ENCODE data around the gene RNF225.
"Not testable (repeated sequence)": the region's sequence is repeated elsewhere in the genome, so short reads cannot be mapped to it uniquely, and the experiment has no call there.

RNF225 gene

DNA sequence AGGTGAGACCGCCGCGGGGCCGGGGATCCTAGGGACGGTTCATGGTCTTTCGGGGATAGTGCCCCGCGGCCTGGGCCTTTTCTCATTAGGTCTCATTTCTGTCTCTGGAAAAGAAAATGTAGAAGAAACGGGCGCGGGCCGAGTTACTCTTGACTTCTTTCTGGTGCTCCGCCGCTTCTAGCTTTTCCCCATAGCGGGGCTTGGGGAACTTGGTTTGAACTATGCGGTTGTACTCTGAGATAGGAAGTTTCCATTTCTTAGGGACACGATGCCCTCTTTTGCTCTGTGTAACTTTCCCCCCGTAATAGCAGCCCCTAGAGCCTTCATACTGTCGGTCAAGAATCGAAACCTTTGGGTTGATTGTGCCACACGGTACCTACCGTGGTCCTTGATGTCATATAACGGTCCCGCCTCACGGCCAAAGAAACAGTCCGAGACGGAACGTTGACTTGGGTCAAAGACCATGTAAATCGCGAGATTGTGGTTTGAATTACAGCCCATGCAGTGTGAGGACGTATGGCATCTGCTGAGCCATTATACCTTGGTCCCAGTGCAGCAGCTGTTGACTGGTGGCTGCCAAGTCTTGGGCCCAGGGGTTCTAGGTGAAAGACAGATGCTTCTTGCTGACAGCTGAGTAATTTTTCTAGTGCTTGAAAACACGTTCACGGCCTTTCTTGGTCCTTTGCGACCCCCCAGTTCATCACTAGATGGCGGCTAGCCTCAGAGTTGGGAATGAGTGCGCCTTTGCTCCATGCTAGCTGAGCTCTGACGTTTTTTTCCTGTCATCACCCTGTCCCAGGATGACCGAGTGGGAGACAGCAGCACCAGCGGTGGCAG lies 7.9 kb upstream of the RNF225 start:
- no peak for DNase-seq

DNA sequence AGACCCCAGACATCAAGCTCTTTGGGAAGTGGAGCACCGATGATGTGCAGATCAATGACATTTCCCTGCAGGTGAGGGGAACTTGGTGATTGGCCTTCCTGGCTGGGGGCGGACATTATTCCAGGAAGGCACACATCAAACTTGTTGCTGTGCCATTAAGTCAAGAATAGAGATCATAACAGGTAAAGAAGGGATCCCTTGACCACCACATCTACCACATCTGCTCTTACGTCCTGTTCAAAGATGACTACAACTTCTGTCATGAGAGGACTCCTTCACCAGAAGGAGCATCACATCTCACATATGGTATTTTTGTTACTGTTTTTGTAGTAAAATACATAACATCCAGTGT lies 7.3 kb upstream of the RNF225 start:
- DNase-seq, result no peak

DNA sequence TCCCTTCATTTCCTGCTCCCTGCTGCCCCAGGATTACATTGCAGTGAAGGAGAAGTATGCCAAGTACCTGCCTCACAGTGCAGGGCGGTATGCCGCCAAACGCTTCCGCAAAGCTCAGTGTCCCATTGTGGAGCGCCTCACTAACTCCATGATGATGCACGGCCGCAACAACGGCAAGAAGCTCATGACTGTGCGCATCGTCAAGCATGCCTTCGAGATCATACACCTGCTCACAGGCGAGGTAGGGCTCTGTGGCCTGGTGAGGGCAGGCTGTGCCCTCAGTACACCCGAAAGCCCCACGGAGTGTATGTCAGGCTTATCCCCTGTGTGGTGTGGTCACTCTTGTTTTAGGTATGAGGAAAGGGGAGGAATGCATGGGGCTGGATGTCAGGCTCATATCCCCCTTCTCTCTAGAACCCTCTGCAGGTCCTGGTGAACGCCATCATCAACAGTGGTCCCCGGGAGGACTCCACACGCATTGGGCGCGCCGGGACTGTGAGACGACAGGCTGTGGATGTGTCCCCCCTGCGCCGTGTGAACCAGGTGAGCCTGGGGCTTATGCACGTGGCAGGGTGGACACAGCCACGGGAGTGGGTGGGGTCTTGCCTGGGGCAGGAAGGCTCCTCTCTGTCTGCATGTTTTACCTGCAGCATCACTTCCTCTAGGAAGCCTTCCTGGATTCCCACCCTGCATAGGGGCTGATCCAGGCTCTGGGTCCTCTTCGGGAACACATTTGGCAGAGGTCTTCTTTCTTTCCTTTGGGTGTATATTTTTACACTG lies 2.3 kb upstream of the RNF225 start:
- DNase-seq, result no peak

DNA sequence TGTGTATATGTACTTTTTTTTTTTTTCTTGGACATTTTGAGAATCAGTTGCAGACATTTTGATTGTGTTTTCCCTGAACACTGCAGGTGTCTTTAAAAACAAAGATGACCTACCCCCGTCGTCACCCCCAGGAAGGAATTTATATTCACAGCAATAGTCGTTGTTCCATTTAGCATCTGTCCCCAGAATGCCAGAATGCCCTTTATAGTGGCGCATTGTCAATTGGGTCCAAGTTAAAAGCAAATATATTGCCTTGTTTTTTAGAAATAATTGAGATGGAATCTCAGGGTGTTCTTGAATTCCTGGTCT lies 1.8 kb upstream of the RNF225 start:
- DNase-seq, result no peak

DNA sequence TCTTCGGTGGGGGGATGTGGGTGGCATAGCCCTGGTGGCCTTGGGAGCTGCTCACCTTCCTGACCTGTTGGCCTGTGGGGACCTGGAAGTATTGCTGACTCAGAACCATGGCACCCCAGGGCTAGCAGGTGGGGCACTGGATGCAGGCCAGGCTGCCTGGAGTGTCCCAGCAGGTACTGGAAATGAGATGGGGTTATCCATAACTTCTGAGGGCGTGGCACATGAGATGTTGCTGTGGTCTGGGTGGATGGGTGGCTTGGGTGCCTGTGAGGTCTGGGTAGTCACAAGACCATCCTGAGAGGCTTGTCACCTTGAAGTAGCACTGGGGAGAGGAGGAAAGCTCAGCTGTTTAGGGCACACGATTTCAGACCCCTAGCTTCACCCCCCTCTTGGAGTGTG lies 636 bp upstream of the RNF225 start:
- DNase-seq, result no peak

DNA sequence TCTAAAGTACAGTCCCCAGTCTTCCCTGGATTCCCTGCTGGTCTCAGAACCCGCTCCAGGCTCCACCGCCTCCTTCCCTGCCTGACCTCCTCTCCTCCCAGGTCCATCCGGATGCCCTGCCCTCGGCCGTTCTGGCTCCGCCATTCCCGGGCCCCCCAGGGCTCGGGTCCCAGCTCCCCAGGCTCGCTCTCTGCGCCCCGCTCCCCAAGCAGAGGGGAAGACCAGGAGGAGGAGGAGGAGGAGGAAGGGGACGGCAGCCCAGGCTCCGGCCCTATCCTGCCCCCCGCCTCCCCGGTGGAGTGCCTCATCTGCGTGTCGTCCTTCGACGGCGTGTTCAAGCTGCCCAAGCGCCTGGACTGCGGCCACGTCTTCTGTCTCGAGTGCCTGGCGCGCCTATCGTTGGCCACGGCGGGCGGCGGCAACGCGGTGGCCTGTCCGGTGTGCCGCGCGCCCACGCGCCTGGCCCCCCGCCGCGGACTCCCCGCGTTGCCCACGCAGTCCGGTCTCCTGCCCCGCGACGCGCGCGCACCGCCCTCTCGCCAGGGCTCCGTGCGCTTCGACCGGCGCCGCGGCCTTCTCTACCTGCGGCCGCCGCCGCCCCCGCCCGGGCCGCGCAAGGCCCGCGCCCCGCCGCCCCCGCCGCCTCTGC lies 647 bp downstream of the RNF225 start:
- DNase-seq, result no peak

DNA sequence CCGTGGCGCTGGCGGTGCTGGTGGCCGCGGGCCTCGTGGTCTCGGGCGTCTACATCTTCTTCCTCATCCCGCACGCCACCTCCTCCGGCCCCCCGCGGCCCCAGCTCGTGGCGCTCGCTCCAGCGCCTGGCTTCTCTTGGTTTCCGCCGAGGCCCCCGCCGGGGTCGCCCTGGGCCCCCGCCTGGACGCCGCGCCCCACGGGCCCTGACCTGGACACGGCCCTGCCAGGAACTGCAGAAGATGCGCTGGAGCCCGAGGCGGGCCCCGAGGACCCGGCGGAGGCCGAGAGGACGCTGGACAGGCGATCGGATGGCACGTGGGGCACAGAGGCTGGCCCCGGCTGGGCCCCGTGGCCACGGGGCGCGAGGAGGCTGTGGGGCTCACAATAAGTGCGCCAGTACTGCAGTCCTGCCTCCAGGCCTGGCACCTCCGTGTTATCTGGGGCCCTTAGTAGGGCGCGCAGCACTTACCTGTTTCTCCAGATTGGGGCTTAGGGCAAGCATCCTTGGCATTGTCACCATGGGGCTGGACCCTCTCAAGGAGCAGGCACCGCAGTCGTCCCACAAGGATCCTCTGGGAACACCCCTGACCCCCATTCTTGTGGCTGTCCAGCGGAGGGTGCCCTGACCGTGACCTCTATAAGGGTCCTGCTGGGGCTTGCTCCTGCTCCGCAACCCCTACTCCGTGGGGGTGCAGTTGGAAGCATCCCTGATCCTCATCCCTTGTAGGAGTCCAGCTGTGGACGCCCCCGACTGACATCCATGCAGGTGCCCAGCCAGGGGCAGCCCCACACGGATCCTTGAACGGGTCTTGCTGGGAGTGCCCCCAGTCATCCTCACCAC lies 1.5 kb downstream of the RNF225 start:
- no peak for DNase-seq

DNA sequence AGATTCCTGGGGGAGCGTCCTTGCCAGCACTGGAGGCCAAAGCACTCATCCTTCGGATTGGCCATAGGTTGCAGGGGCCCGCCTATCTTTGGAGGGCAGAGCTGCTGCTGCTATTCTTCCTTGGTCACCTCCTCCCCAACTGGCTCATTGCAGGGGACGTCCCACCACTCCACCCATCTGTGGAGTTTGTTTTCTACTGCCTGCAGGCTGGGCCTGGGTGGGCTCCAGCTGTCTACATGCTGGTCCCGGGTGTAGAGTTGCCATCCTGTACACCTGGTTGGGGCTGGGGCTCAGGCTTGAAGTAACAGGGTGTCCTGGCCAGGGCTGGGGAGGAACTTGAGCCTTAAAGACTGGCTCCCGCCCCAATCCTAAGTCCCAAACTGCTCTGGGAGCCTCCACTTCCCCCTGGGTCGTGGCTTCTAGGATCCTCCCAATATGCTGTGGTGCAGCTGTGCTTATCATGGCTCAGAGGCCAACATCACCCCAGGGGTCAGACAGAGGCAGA lies 2.1 kb downstream of the RNF225 start:
- no peak for DNase-seq

DNA sequence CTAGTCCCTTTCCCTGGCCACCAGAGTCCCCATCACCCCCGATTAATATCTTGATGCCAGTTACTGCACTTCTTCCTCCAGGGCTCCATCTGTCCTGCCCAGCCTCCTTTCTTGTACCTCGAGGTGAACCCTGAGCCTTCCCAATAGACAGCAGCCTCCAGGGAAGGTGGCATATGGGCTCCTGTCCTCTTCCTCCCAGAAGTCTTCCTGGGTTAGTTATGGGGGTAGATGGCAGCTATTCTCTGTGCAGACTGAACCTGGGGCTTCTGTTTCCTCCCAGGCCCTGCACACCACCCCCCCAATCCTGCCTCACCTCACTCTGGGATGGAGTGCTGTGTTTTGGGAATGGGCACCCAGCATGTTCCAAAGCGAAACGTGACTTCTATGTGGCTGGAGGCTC lies 2.6 kb downstream of the RNF225 start:
- no peak for DNase-seq

DNA sequence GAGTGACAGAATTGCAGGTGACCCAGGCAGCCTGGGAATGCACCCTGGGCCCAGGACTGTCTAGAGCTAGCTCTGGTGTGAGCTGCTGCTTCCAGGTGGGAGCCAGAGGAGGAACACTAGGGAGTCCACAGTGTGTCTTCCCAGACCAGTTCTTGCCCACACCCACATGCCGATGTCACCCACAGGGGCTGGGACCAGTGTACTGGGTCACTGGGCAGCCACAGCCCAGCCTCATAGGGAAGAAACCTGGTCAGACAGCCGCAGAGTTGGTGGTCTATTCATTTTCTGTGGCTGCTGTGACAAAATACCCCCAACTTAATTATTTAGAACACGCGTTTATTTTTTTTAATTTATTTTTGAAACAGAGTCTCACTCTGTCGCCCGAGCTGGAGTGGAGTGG lies 3.1 kb downstream of the RNF225 start:
- DNase-seq, result no peak

DNA sequence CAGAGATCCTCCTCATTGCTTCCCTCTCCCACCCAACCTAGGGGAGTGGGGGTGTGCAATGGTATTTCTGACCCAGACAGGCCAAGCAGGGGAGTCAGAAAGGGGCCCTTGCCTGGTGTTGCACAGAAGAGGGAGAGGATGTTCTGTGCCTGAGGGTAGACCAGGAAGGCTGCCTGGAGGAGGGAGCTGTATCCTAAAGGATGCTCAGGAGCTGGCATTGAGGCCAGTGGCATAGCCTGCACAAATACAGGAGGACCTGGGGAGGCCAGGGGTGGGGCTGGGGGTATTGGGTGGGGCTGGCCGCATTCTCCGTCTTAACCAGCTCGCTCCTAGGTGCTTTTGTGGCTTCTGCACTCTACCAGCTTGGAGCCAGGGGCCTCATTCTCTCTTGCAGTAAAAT lies 4.4 kb downstream of the RNF225 start:
- no peak for DNase-seq

DNA sequence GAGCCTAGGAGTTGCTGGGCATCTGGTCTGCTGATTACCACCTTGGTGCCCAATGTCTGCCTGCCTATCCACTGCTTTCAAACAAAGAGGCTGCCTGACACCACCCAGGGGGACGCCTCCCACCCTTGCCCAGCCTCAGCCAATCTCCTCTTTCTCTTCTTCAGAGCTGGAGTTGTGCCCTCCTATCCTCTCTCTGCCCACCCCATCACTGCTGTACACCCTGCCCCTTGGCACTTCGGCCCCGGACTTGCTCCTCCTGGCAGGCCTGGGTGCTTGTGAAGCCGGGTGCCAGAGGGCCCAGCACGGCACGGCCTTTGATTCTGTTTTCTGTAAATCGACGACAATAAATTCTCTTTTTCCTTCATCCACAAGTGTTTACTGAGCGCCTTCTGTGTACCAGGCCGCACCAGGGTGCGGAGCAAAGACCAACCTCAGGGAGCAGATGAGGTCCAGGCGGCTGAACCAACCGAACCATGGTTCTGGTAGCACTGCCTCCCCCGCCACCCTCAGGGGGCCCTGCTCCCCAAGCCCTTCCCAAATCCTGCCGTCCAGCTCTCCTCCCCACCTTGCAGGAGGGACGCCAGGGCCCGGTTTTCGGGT lies 5.0 kb downstream of the RNF225 start:
- no peak for DNase-seq

DNA sequence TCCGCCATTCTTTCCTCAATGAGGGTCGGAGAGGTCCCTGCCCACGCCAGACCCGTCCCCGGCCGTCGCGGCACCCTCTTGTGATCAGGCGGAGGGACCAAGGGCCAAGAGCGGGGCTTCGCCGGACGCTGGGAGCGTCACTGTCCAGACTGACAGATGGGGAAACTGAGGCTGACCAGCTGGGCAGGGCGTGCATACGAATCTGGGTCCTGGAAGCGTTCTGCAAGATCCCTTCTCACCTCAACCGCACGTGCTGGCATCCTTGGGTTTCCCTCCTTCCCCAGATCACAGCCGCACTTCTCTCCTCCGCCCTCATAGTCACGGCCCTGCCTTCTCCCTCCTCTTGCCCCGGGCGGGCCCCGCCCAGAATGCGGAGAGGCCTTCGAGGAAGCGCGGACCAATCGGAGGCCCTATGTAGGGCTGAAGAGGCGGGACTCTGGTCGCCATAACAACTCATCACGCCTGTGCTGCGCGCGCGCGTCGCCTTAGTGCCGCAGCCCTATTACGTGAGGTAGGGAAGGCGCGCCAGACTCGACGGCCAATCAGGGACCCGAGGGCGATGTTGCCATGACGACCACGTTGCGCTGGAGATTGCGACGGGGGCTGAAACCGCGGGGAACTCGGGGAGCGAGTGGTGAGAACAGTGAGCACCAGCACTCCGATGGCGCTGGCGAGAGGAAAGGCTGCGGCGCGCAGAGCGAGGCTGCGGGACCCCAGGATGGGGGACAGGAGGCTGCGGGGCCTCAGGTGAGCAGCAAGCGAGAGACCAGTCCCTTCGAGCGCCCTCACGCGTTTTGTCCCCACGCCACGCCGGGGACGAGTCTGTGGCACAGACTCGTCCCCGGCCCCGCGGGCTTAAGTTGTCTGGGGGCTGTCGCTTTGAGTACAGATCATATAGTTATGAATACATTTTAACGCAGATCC lies 5.7 kb downstream of the RNF225 start:
- DNase-seq, result no peak

DNA sequence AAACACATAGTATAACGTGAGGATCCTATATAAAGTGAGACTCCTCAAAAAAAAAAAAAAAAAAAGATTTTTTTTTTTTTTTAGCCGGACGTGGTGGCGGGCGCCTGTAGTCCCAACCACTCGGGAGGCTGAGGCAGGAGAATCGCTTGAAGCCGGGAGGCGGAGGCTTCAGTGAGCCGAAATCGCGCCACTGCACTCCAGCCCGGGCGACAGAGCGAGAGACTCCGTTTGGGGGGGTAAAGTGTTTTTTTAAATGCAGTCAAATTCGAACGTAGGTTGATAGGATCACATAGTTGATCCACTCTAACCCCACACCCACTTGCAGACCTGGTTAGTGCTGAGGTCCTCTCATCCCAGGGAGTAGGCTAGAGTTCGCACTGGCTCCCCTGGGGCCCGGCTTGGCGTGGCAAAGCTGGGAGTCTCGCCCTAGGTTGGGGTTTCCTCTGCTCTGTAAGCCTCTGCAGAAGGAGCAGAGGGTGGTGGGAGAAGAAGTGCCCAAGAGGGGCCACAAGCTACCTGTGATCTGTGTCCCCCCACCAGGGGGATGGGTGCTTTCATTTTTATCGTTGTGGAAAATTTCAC lies 6.5 kb downstream of the RNF225 start:
- DNase-seq, result no peak

DNA sequence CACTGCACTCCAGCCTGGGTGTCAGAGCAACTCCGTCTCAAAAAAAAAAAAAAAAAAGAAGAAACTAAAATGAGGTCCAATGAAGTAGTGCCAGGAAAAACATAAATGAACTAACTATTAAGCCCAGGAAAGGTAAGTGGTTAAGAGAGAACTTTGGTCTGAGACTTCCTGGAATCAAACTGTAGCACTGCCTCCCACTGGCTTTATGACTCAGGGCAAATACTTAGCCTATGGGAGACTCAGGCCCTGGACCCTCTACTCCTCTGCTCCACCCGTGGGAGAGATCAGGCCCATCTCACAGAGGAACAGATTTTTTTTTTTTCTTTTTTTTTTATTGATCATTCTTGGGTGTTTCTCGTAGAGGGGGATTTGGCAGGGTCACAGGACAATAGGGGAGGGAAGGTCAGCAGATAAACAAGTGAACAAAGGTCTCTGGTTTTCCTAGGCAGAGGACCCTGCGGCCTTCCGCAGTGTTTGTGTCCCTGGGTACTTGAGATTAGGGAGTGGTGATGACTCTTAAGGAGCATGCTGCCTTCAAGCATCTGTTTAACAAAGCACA lies 8.5 kb downstream of the RNF225 start:
- DNase-seq, result not testable (repeated sequence)

DNA sequence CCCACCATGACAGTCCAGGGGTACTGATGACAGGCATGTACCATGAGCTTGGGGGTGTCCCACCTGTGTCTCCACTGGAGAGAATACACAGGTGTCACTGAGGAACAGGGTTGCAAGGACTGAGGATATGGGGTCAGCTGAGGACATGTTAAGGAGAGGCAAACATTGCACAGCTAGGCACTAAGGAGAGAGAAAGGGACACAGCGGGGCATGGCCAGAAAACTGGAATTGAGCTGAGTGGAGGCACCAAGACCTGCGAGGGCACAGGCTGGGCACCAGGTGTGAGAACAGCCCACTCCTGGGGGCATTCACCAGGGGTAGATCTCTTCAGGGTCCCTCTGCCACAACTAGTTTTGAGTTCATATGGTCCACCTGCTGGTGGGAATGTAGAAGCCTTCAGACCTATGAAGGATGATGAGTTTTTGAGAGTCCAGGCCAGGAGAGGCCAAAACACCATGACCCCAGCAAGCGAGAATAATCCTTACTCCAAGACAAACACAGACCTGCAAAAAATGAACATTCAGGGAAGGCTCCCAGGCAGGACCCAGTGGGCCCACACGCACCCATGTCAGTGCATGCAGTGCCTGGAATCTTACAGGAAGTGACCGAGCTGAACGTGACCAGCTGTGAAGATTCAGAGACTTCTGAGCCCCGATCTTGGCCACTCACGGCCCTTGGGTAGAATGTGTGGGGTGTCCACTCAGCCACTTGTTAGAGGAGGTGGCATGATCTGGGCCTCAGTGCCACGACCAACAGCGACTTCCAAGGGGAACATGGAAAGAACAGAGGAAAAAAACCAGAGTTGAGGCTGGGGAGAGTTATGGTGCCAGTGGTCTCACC lies 11.6 kb downstream of the RNF225 start:
- DNase-seq, result no peak

DNA sequence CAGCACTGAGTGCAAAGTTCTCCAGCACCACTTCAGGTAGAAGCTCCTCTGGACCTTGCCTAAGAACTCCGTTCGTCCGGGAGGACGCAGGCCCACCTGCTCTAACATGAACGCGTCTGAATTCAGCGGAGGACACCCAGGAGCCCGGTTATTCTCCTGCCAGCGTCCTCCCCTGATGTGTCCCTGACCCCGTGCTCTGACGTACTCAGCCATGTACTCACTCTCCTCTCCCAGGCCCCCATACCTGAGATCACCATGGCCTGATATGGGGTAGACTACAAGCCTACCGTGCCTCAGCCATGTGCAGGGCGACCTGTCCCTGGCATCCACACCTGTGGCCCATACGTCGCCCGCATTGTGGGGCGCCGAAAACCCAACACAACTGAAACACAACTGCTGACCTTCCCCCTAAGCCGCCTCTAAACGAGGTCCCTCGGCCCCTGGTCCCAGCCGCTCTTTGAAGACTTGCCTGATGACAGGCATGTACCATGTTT lies 12.2 kb downstream of the RNF225 start:
- no peak for DNase-seq

DNA sequence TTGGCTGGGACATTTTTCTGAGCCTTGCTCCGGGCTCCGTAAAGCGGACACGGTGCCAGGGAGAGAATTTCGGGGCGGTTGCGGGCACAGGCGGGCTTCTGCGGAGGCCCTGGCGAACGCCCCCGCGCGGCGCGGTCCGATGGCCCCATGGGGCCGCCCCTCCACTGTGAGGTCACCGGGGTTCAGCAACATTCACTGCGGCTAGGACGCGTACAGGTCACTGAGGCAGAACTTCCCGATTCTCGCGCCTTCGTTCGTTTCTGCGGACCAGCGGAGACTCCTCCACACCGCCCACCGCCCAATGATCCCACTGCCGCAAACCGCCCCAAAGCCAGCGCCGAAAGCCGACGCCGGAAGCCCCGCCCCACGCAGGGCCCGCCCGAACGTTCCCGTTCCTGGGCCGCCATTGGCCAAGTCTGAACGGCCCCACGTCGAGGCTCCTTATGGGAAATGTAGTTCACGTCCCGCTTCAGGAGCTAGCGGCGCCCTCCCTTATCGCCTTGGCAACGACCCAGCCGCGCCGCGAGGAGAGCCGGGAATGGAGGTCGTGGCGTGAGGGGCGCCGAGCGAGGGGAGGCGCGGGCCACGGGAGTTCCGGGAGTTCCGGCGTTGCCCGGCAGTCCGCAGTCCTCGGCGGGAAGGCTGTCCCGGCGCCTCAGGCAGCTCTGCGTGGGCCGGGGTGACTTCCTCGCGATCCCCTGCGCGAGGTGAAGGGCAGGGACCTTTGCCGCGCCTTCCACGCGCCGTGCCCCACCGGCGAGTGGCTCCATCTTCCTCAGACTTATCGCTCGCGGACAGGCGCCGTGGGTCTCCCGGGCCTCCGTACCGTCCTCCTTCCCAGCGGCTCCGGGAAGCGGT lies 12.9 kb downstream of the RNF225 start, which contains the start of gene ZNF584:
TSS of gene ZNF584 (plus strand) at position 498 of the 858 bp plus-strand sequence. CDS start 499 bp downstream, outside the sequence.
- peak; percentile 79 for DNase-seq
